HUES6 (cell line): Measurements from ENCODE around the gene CNIH3.

Experiments used
- H3K27ac ChIP-seq: 2 replicates; pipeline ENCODE4 v1.7.0; 2013; ENCODE audit warnings: low read depth, mild to moderate bottlenecking, low read length, inconsistent platforms
- H3K27me3 ChIP-seq: 2 replicates; pipeline ENCODE4 v1.6.1; 2013; ENCODE audit warnings: low read length; ENCODE audit not compliant: control insufficient read depth, insufficient read depth
- H3K36me3 ChIP-seq: 2 replicates; pipeline ENCODE4 v1.6.1; 2013; ENCODE audit warnings: low read length; ENCODE audit not compliant: control insufficient read depth, insufficient read depth
- H3K4me1 ChIP-seq: 2 replicates; pipeline ENCODE4 v1.6.1; 2013; ENCODE audit warnings: low read length; ENCODE audit not compliant: control insufficient read depth, insufficient read depth
- H3K4me3 ChIP-seq: 2 replicates; pipeline ENCODE4 v1.5.1; 2013; ENCODE audit warnings: low read depth, low read length
- H3K9ac ChIP-seq: one replicate; pipeline ENCODE4 v1.6.1; 2013; ENCODE audit warnings: mild to moderate bottlenecking, low read length
- H3K9me3 ChIP-seq: 2 replicates; pipeline ENCODE4 v1.6.1; 2013; ENCODE audit warnings: low read depth, low read length; ENCODE audit not compliant: control insufficient read depth, insufficient read depth

The CNIH3 gene

GRCh38 chr1:224616756-224617409 is 766 bp downstream of the CNIH3 start:
- peak overlapping the region; percentile 70 for H3K4me3 ChIP-seq
- H3K27me3 ChIP-seq, result peaks cover 67% of the 10 kb centered on the region
- peaks cover 23% of the 10 kb centered on the region for H3K4me1 ChIP-seq
- 0 out of 2 replicates have a peak, but pooled peaks cover 4% of the 10 kb centered on the region for H3K36me3 ChIP-seq
- H3K9ac ChIP-seq, result peak overlapping the region; percentile 32
- H3K9me3 ChIP-seq, result peaks cover 9% of the 10 kb centered on the region
- no peak overlapping the region for H3K27ac ChIP-seq

GRCh38 chr1:224617410-224618355 is 1.6 kb downstream of the CNIH3 start:
- Histone ChIP-seq H3K9ac (no peak overlapping the region), H3K4me3 (peak overlapping the region; percentile 70), H3K27me3 (peaks cover 67% of the 10 kb centered on the region), H3K9me3 (peaks cover 11% of the 10 kb centered on the region), H3K27ac (no peak overlapping the region), H3K36me3 (0 out of 2 replicates have a peak, but pooled peaks cover 4% of the 10 kb centered on the region), H3K4me1 (peaks cover 23% of the 10 kb centered on the region)

GRCh38 chr1:224619209-224619608 is 3.1 kb downstream of the CNIH3 start:
- Histone ChIP-seq H3K9ac (no peak overlapping the region), H3K27me3 (peaks cover 60% of the 10 kb centered on the region), H3K36me3 (0 out of 2 replicates have a peak, but pooled peaks cover 4% of the 10 kb centered on the region), H3K4me3 (no peak overlapping the region), H3K4me1 (peaks cover 23% of the 10 kb centered on the region), H3K27ac (no peak overlapping the region), H3K9me3 (peaks cover 11% of the 10 kb centered on the region)

DNA sequence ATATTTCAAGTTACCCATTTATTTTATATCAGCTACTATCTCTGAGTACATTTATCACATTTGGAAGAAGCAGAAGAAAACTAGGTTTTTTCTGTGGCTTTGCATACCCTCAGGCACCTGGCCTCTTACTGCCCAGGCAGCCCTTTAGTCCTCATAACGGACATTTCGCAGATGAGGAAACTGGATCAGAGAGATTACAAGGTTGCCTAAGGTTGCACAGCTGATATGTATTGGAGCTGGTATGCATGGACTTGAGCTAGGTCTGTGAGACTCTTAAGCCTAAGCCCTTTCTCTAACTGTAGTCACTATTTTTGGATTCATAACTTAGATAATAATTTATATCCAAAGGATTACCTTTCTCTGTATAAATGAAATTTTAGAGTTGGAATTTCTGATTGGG is 4.0 kb downstream of the CNIH3 start:
- H3K9ac ChIP-seq, result no peak overlapping the region
- no peak overlapping the region for H3K27ac ChIP-seq
- H3K9me3 ChIP-seq, result peaks cover 11% of the 10 kb centered on the region
- 0 out of 2 replicates have a peak, but pooled peaks cover 4% of the 10 kb centered on the region for H3K36me3 ChIP-seq
- peaks cover 23% of the 10 kb centered on the region for H3K4me1 ChIP-seq
- H3K4me3 ChIP-seq, result no peak overlapping the region
- H3K27me3 ChIP-seq, result peaks cover 51% of the 10 kb centered on the region

GRCh38 chr1:224621813-224622682 is 5.9 kb downstream of the CNIH3 start:
- H3K4me3 ChIP-seq, result no peak overlapping the region
- H3K27ac ChIP-seq, result no peak overlapping the region
- 0 out of 2 replicates have a peak, but pooled peaks cover 4% of the 10 kb centered on the region for H3K36me3 ChIP-seq
- peaks cover 11% of the 10 kb centered on the region for H3K9me3 ChIP-seq
- H3K9ac ChIP-seq, result no peak overlapping the region
- peaks cover 14% of the 10 kb centered on the region for H3K4me1 ChIP-seq
- H3K27me3 ChIP-seq, result peaks cover 31% of the 10 kb centered on the region

GRCh38 chr1:224622831-224623230 is 6.7 kb downstream of the CNIH3 start:
- no peak overlapping the region for H3K27ac ChIP-seq
- H3K36me3 ChIP-seq, result 0 out of 2 replicates have a peak, but pooled peaks cover 4% of the 10 kb centered on the region
- H3K27me3 ChIP-seq, result peaks cover 24% of the 10 kb centered on the region
- peaks cover 14% of the 10 kb centered on the region for H3K4me1 ChIP-seq
- H3K9me3 ChIP-seq, result peaks cover 11% of the 10 kb centered on the region
- H3K4me3 ChIP-seq, result no peak overlapping the region
- no peak overlapping the region for H3K9ac ChIP-seq

GRCh38 chr1:224623310-224623714 is 7.2 kb downstream of the CNIH3 start:
- no peak overlapping the region for H3K4me3 ChIP-seq

GRCh38 chr1:224623743-224624333 is 7.7 kb downstream of the CNIH3 start:
- Histone ChIP-seq H3K27ac (no peak overlapping the region), H3K4me1 (peaks cover 6% of the 10 kb centered on the region; the same call in 1 of the 2 replicates), H3K9me3 (peaks cover 11% of the 10 kb centered on the region), H3K36me3 (0 out of 2 replicates have a peak, but pooled peaks cover 4% of the 10 kb centered on the region), H3K9ac (no peak overlapping the region), H3K4me3 (no peak overlapping the region), H3K27me3 (peaks cover 14% of the 10 kb centered on the region)

More at GRCh38 chr1:224623310-224623714, 7.2 kb downstream of the CNIH3 start:
- H3K27me3 ChIP-seq, result peaks cover 19% of the 10 kb centered on the region
- peaks cover 11% of the 10 kb centered on the region for H3K9me3 ChIP-seq
- H3K4me1 ChIP-seq, result peaks cover 10% of the 10 kb centered on the region
- H3K27ac ChIP-seq, result no peak overlapping the region
- H3K36me3 ChIP-seq, result 0 out of 2 replicates have a peak, but pooled peaks cover 4% of the 10 kb centered on the region
- no peak overlapping the region for H3K9ac ChIP-seq

DNA sequence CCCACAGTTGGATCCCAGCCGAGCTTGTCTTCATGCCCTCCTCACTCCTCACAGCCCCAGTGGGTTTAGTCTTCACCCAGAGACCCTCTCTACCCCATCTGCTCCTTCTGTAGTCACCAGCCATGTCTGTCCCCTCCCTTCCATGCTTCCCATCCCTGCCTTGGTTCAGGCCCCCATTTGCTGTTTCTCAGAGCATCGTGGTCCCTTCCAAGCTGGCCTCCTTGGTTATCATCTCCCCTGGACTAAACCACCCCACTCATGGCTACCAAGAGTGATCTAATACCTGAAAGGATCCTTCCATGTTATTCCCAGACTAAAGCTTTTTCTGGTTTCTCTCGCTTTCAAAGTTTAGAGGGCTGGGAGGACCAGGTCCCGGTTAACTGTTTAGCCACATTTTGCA is 8.3 kb downstream of the CNIH3 start:
- no peak overlapping the region for H3K9ac ChIP-seq
- peaks cover 11% of the 10 kb centered on the region for H3K9me3 ChIP-seq
- H3K36me3 ChIP-seq, result 0 out of 2 replicates have a peak, but pooled peaks cover 4% of the 10 kb centered on the region
- peaks cover 8% of the 10 kb centered on the region for H3K27me3 ChIP-seq
- H3K27ac ChIP-seq, result no peak overlapping the region
- H3K4me3 ChIP-seq, result no peak overlapping the region
- H3K4me1 ChIP-seq, result peaks cover 5% of the 10 kb centered on the region; the same call in 1 of the 2 replicates

DNA sequence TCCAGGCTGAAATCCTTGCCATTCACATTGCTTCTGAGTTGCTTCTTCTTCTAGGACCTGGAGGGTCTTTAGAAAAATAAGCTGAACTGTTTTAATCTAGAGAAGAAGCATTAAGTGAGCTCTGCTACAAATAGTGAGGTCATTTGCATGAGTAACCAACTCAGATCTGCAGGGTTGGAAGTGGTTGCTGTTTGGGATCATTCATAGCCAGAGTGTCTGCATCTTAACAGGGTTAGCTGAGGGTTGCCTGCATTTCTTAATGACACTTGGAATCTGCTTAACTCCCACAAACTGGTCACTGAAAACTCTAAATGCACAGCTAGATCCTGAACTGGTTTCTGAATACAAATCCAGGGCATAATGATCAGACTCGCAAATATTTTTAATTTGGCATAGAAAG is 9.9 kb downstream of the CNIH3 start:
- Histone ChIP-seq H3K36me3 (0 out of 2 replicates have a peak, but pooled peaks cover 4% of the 10 kb centered on the region), H3K27me3 (no peaks in the 10 kb centered on the region), H3K9ac (no peak overlapping the region), H3K27ac (no peak overlapping the region), H3K9me3 (peaks cover 11% of the 10 kb centered on the region), H3K4me3 (no peak overlapping the region), H3K4me1 (peaks cover 8% of the 10 kb centered on the region; the same call in 1 of the 2 replicates)
